ENCODE results near the gene TERT. TPM values are rescaled to one million over a fixed set of nuclear protein-coding genes. Genes with fewer than 3 reads are reported as not detected.

The TERT gene
- total and polyA plus RNA-seq, 7 donors, result 2.9 TPM; not detected in 6

DNA sequence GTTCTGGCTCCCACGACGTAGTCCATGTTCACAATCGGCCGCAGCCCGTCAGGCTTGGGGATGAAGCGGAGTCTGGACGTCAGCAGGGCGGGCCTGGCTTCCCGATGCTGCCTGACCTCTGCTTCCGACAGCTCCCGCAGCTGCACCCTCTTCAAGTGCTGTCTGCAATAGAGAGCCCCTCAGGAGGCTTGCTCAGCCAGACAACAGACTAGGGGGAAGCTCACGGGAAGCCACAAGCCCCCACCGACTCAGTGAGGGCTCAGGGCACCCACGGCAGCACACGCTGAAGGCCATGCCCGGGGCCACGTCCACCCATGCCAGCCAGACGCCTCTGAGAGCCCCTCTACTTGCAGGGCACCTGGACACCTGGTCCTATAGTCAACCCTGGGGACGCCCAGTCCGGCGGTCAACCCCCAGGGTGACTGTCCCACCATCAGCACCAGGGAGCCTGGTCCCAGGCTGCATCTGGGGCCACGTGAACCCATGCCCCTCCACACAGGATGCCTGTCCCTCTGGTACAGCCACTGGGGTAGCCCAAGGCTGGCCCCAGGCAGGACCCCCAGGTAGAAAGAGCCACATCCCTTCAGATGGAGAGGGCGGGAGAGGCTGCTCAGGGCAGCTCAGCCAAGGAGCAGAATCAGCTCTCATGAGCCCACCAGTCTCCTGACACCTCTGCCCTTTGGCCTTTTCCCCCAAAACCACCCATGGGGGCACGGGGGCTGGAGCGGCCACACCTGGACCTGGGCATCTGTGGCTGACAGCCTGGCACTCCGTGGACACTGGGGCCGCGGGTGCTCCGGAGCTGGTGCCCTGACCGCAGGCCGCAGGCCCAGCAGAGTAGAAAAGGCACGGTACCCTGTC, 14.5 kb downstream of the TERT start:
- no peak overlapping the region for H3K27ac ChIP-seq
- H3K9me3 ChIP-seq, result no peaks in the 10 kb centered on the region
- H3K4me3 ChIP-seq, result no peak overlapping the region
- TF ChIP-seq, protein P1, sequence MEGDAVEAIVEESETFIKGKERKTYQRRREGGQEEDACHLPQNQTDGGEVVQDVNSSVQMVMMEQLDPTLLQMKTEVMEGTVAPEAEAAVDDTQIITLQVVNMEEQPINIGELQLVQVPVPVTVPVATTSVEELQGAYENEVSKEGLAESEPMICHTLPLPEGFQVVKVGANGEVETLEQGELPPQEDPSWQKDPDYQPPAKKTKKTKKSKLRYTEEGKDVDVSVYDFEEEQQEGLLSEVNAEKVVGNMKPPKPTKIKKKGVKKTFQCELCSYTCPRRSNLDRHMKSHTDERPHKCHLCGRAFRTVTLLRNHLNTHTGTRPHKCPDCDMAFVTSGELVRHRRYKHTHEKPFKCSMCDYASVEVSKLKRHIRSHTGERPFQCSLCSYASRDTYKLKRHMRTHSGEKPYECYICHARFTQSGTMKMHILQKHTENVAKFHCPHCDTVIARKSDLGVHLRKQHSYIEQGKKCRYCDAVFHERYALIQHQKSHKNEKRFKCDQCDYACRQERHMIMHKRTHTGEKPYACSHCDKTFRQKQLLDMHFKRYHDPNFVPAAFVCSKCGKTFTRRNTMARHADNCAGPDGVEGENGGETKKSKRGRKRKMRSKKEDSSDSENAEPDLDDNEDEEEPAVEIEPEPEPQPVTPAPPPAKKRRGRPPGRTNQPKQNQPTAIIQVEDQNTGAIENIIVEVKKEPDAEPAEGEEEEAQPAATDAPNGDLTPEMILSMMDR (IDR thresholded peaks at IDR 0.05), result no peak
- WGBS, 2 donors, result 95% methylated on average over 32 of the region's 32 CpGs
- H3K4me1 ChIP-seq, result no peaks in the 10 kb centered on the region
- peak; percentile 50 for DNase-seq
- H3K36me3 ChIP-seq, result no peaks in the 10 kb centered on the region
- H3K27me3 ChIP-seq, result no peaks in the 10 kb centered on the region
- intact Hi-C loops (cut with DNase I), result no loop called here

- 94 to 96% methylated on average over 34 of the region's 34 CpGs for WGBS, 2 donors
- H3K4me1 ChIP-seq, result no peaks in the 10 kb centered on the region
- intact Hi-C loops (cut with DNase I), result no loop called here
Observed at GRCh38 chr5:1279443-1280151, 15.3 kb downstream of the TERT start.

DNA sequence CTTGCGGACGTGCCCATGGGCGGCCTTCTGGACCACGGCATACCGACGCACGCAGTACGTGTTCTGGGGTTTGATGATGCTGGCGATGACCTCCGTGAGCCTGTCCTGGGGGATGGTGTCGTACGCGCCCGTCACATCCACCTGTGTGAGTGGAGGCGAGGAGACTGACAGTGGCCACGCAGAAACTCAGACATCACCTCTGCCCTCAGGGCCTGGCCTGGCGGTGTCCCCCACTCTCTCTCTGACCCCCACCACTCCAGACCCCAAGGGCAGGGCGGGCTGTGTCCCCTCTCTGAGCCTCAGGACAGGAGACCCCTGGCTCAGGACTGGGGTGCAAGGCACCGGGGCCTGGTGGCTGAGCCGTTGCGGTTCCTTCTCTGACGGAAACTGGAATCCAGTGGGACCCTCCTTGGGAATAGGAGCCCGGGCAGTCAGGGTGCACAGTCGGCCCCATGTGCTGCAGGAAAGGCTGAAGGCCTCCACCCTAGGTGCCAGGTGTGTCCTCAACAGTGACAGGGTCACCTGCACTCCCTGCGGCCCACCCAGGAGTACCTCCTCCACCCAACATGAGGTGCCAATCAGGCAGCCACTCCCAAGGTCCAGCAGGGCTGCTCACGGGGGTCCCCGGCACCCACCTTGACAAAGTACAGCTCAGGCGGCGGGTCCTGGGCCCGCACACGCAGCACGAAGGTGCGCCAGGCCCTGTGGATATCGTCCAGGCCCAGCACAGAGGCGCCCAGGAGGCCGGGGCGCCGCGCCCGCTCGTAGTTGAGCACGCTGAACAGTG, 16.0 kb downstream of the TERT start:
- Histone ChIP-seq H3K4me1 (no peaks in the 10 kb centered on the region), H3K4me3 (no peak overlapping the region), H3K27me3 (peaks cover 0 to 5% (median 0%) of the 10 kb centered on the region in 3 donors), H3K27ac (no peak overlapping the region), H3K36me3 (no peaks in the 10 kb centered on the region), H3K9me3 (no peaks in the 10 kb centered on the region)
- 97% methylated on average over 42 of the region's 42 CpGs for WGBS, 2 donors
- TF ChIP-seq POLR2A (IDR thresholded peaks at IDR 0.05), result no peak
- TF ChIP-seq POLR2AphosphoS5 (IDR thresholded peaks at IDR 0.05), result no peak
- TF ChIP-seq, protein P1 (IDR thresholded peaks at IDR 0.05), result no peak
- TF ChIP-seq EP300 (IDR thresholded peaks at IDR 0.05), result no peak
- intact Hi-C loops (cut with DNase I), result no loop called here
- no peak for DNase-seq

More at GRCh38 chr5:1279443-1280151, 15.3 kb downstream of the TERT start:
- Histone ChIP-seq H3K9me3 (no peaks in the 10 kb centered on the region), H3K4me3 (no peak overlapping the region), H3K36me3 (no peaks in the 10 kb centered on the region), H3K27ac (no peak overlapping the region), H3K27me3 (peaks cover 0 to 3% (median 0%) of the 10 kb centered on the region in 3 donors)
- TF ChIP-seq EP300 (IDR thresholded peaks at IDR 0.05) (no peak), POLR2A (IDR thresholded peaks at IDR 0.05) (no peak), POLR2AphosphoS5 (IDR thresholded peaks at IDR 0.05) (no peak)
- TF ChIP-seq, protein P1 (IDR thresholded peaks at IDR 0.05), result no peak
- DNase-seq, result peak; percentile 48

DNA sequence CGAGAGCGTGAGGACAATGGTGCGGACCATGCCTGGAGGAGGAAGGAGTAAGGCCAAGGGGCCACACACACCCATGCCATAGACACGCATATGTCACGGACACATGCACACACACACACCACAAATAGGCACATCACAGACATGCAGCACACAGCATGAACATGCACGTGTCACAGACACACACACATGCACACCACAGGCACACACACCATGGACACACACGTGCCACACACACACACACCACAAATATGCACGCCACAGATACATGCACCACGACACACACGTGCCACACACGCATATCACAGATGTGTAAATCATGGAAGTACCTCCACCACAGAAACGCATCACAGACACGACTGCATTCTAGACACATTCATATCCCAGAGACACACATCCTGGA, 16.7 kb downstream of the TERT start:
- H3K4me3 ChIP-seq, result no peak overlapping the region
- no peaks in the 10 kb centered on the region for H3K4me1 ChIP-seq
- peaks cover 0 to 5% (median 0%) of the 10 kb centered on the region in 3 donors for H3K27me3 ChIP-seq
- intact Hi-C loops (cut with DNase I), result no loop called here
- TF ChIP-seq, protein P1 (IDR thresholded peaks at IDR 0.05), result no peak
- TF ChIP-seq EP300 (IDR thresholded peaks at IDR 0.05) (no peak), POLR2AphosphoS5 (IDR thresholded peaks at IDR 0.05) (no peak), POLR2A (IDR thresholded peaks at IDR 0.05) (no peak)
- 95 to 97% methylated on average over 13 of the region's 13 CpGs for WGBS, 2 donors
- H3K27ac ChIP-seq, result no peak overlapping the region
- no peak for DNase-seq
- H3K36me3 ChIP-seq, result no peaks in the 10 kb centered on the region
- no peaks in the 10 kb centered on the region for H3K9me3 ChIP-seq

All from sigmoid colon (tissue), 7 donors.